Panc1 (cell line): Measurements from ENCODE around the gene GAB1. TPM values are rescaled to one million over a fixed set of nuclear protein-coding genes. Genes with fewer than 3 reads are reported as not detected.

Source experiments
- ATAC-seq: fragments of 200-7000 bp; cut with Tn5 transposase; 2 replicates; pipeline ENCODE4 v1.9.1; 2020; ENCODE audit warnings: mild to moderate bottlenecking, moderate library complexity
- BruUV-seq: library from RNA; stranded (reverse); fragments of 400-500 nt; replicated peaks from 2 replicates; lab custom pipeline; 2021; lab: Mats Ljungman, UMichigan
- CTCF ChIA-PET: fragments of 300-600 bp; sonication (Branson Sonifier 250); formaldehyde crosslinking; loops from one replicate; lab custom pipeline; 2022; ENCODE audit warnings: antibody characterized with exemption; lab: Charles Lee
- POLR2A ChIA-PET: fragments of 300-600 bp; sonication (Branson Sonifier 250); formaldehyde crosslinking; loops from one replicate; lab custom pipeline; 2022; ENCODE audit warnings: antibody characterized with exemption; lab: Charles Lee
- DNase-seq: peaks from one replicate; pipeline ENCODE4 v3.0.0-alpha.2; 2010; ENCODE audit warnings: low read depth, low spot score
- H3K27ac ChIP-seq: 2 replicates; pipeline ENCODE4 v1.5.1; 2011; ENCODE audit warnings: mild to moderate bottlenecking, low read length, inconsistent platforms
- H3K27me3 ChIP-seq: fragments of 200-500 bp; sonication (Bioruptor generic); 2 replicates; pipeline ENCODE4 v1.6.0; 2014; ENCODE audit warnings: low read length, inconsistent platforms; ENCODE audit not compliant: control insufficient read depth, insufficient read depth
- H3K36me3 ChIP-seq: fragments of 200-500 bp; sonication (Bioruptor generic); 2 replicates; pipeline ENCODE4 v1.5.1; 2014; ENCODE audit warnings: inconsistent platforms, mild to moderate bottlenecking, low read length, moderate library complexity; ENCODE audit not compliant: control insufficient read depth, insufficient read depth
- H3K4me1 ChIP-seq: 2 replicates; pipeline ENCODE4 v1.5.1; 2011; ENCODE audit warnings: inconsistent platforms, mild to moderate bottlenecking, low read length, moderate library complexity; ENCODE audit not compliant: control insufficient read depth, insufficient read depth
- H3K4me3 ChIP-seq, 2 experiments: 2 replicates each; pipeline ENCODE4 v1.5.1; 2011 to 2012; ENCODE audit warnings: low read depth in 2 of 2, low read length in 2 of 2, mild to moderate bottlenecking in 2 of 2, inconsistent platforms in 1 of 2, moderate library complexity in 1 of 2
- H3K9me3 ChIP-seq: fragments of 200-500 bp; sonication (Bioruptor generic); 2 replicates; pipeline ENCODE4 v1.5.1; 2014; ENCODE audit warnings: low read depth, mild to moderate bottlenecking, inconsistent platforms, low read length, moderate library complexity; ENCODE audit not compliant: control insufficient read depth, insufficient read depth
- POLR2AphosphoS5 ChIP-seq: IDR thresholded peaks from 2 replicates; pipeline ENCODE4 v1.6.1; 2012; ENCODE audit warnings: mild to moderate bottlenecking, low read depth, low read length, moderate library complexity
- SIN3A ChIP-seq: IDR thresholded peaks from 2 replicates; pipeline ENCODE4 v1.6.1; 2012; ENCODE audit warnings: low read depth, mild to moderate bottlenecking, low read length, moderate library complexity, borderline replicate concordance; ENCODE audit not compliant: insufficient read depth
- TCF7L2 ChIP-seq: IDR thresholded peaks from 2 replicates; pipeline ENCODE4 v1.6.1; 2011; ENCODE audit warnings: mild to moderate bottlenecking, low read depth, low read length, inconsistent platforms
- in situ Hi-C: cut with HindIII; loops from 2 replicates; pipeline ENCODE4 v1.10.0; 2016; ENCODE audit warnings: low sequenced_read_pairs, low pct_unique_long_range_greater_than_20kb
- intact Hi-C: fragments of 100-400 bp; cut with micrococcal nuclease; formaldehyde crosslinking; loops from one replicate; pipeline ENCODE4 v1.10.0; 2022; ENCODE audit not compliant: unreplicated experiment
- total RNA-seq: library from RNA; stranded (reverse); gene quantifications from one replicate; pipeline ENCODE4 v1.2.1, GENCODE V29; 2021; ENCODE audit not compliant: unreplicated experiment
- TF ChIP-seq, protein P1 (sequence below), 2 experiments: IDR thresholded peaks; 2 replicates each; pipeline ENCODE4 v1.6.1; 2011 to 2012; ENCODE audit warnings: low read depth in 2 of 2, control low read depth in 1 of 2, low read length in 1 of 2, mild to moderate bottlenecking in 1 of 2, moderate library complexity in 1 of 2; ENCODE audit not compliant: insufficient read depth in 1 of 2
- TF ChIP-seq, protein P2 (sequence below): fragments of 450-650 bp; IDR thresholded peaks from 2 replicates; pipeline ENCODE4 v1.5.1; 2017; ENCODE audit warnings: mild to moderate bottlenecking

GAB1 gene
- total RNA-seq, 1 experiment from 2014 or later: 2.8 TPM

DNA sequence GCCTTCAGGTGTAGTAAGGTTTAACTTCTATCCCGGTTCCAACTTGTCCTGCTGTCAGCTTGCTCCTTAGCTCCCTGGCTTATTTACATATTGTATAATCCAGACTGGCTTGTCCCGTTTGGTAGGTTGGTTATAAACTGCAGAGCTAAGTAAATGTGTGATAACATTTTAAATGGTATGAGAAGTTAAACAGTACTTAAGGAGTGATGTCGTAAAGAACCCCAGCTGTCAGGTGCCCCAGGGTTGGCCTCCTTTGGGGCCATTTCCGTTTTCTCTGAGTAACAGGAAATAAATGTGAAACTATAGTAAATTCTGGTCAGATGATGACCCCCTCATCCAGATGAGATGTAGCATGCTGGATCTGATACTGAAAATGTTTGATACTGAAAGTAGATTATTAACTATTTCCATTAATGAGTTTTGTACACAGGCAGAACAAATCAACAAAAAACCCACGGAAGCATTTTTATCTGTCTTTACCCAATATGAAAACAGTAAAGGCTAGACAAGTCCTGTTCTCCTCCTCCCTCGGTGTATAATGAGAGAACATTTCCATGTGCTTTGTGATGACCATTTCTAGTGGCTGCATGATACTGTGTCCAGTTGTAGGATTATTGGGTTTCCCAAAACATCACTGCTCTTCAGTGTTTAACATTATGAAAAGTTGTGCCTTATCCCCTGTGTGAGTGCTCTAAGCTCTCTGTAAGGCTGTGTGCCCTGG is 22.4 kb downstream of the GAB1 start:
- intact Hi-C loops (no loop called here), in situ Hi-C loops (no loop called here)
- TF ChIP-seq SIN3A (no peak), POLR2AphosphoS5 (no peak), TCF7L2 (no peak)
- TF ChIP-seq, protein P1, sequence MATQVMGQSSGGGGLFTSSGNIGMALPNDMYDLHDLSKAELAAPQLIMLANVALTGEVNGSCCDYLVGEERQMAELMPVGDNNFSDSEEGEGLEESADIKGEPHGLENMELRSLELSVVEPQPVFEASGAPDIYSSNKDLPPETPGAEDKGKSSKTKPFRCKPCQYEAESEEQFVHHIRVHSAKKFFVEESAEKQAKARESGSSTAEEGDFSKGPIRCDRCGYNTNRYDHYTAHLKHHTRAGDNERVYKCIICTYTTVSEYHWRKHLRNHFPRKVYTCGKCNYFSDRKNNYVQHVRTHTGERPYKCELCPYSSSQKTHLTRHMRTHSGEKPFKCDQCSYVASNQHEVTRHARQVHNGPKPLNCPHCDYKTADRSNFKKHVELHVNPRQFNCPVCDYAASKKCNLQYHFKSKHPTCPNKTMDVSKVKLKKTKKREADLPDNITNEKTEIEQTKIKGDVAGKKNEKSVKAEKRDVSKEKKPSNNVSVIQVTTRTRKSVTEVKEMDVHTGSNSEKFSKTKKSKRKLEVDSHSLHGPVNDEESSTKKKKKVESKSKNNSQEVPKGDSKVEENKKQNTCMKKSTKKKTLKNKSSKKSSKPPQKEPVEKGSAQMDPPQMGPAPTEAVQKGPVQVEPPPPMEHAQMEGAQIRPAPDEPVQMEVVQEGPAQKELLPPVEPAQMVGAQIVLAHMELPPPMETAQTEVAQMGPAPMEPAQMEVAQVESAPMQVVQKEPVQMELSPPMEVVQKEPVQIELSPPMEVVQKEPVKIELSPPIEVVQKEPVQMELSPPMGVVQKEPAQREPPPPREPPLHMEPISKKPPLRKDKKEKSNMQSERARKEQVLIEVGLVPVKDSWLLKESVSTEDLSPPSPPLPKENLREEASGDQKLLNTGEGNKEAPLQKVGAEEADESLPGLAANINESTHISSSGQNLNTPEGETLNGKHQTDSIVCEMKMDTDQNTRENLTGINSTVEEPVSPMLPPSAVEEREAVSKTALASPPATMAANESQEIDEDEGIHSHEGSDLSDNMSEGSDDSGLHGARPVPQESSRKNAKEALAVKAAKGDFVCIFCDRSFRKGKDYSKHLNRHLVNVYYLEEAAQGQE (IDR thresholded peaks at IDR 0.05; ENCODE audit: insufficient read depth in 1 of 2, low read depth in 2 of 2, low read length in 1 of 2): no peak
- TF ChIP-seq, protein P2, sequence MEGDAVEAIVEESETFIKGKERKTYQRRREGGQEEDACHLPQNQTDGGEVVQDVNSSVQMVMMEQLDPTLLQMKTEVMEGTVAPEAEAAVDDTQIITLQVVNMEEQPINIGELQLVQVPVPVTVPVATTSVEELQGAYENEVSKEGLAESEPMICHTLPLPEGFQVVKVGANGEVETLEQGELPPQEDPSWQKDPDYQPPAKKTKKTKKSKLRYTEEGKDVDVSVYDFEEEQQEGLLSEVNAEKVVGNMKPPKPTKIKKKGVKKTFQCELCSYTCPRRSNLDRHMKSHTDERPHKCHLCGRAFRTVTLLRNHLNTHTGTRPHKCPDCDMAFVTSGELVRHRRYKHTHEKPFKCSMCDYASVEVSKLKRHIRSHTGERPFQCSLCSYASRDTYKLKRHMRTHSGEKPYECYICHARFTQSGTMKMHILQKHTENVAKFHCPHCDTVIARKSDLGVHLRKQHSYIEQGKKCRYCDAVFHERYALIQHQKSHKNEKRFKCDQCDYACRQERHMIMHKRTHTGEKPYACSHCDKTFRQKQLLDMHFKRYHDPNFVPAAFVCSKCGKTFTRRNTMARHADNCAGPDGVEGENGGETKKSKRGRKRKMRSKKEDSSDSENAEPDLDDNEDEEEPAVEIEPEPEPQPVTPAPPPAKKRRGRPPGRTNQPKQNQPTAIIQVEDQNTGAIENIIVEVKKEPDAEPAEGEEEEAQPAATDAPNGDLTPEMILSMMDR: no peak
- ChIA-PET CTCF (no interaction called here), POLR2A (no interaction called here)
- H3K4me3 ChIP-seq: no peak overlapping the region
- H3K9me3 ChIP-seq: no peaks in the 10 kb centered on the region
- DNase-seq (no peak), ATAC-seq (peak; percentile 21; the same call in 1 of the 2 replicates)
- H3K36me3 ChIP-seq: no peaks in the 10 kb centered on the region
- H3K4me1 ChIP-seq: no peaks in the 10 kb centered on the region
- no TSS peak for BruUV-seq
- H3K27ac ChIP-seq: no peak overlapping the region
- no peaks in the 10 kb centered on the region for H3K27me3 ChIP-seq

DNA sequence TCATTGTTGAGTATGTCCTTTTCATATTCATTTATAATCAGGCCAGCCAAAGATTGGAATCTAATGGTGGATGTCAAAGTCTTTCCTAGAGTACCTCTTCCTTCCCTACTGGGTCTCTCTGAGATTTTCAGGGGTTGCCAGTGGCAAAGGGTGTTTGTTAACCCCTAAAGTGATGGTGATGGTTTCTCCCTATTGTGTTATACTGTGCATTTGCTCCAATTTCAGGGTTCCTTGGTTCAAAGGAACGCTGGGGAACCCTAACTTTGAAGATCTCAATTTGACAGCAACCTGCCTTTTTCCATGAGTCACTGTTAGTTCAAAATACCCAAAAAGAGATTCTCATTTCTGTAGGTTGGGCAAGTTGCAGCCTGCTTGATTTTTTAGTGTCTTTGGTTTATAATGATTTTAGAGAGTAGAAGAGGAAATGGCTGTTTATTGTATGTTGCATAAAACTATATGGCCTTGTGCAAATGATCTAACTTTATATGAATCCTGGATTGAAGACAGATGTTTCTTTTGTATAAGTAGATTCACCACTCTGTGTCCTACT is 23.0 kb downstream of the GAB1 start:
- no TSS peak for BruUV-seq
- intact Hi-C loops: no loop called here

More for the DNA sequence above, 23.0 kb downstream of the GAB1 start:
- ATAC-seq (no peak), DNase-seq (no peak)
- H3K27me3 ChIP-seq: no peaks in the 10 kb centered on the region
- in situ Hi-C loops: no loop called here
- no peaks in the 10 kb centered on the region for H3K4me1 ChIP-seq
- no peaks in the 10 kb centered on the region for H3K9me3 ChIP-seq
- POLR2A ChIA-PET: no interaction called here
- H3K4me3 ChIP-seq: no peak overlapping the region
- CTCF ChIA-PET: no interaction called here
- H3K36me3 ChIP-seq: no peaks in the 10 kb centered on the region
- no peak overlapping the region for H3K27ac ChIP-seq
- TF ChIP-seq, protein P2: no peak
- TF ChIP-seq, protein P1 (IDR thresholded peaks at IDR 0.05; ENCODE audit: insufficient read depth in 1 of 2, low read depth in 2 of 2, low read length in 1 of 2): no peak
- TF ChIP-seq SIN3A (no peak), TCF7L2 (no peak), POLR2AphosphoS5 (no peak)
